IMR-90 (cell line): ENCODE results near the gene CPED1. TPM values are rescaled to one million over a fixed set of nuclear protein-coding genes. Genes with fewer than 3 reads are reported as not detected.

ENCODE experiments used
- ATAC-seq: fragments of 200-7000 bp; cut with Tn5 transposase; 2 replicates; pipeline ENCODE4 v1.9.1; 2020; ENCODE audit warnings: low read depth, mild to moderate bottlenecking, moderate library complexity
- BruUV-seq: library from RNA; stranded (reverse); fragments of 400-500 nt; replicated peaks from 2 replicates; lab custom pipeline; 2021; lab: Mats Ljungman, UMichigan
- CTCF ChIA-PET: fragments of 300-600 bp; formaldehyde crosslinking; extraction: SDS; loops from one replicate; lab custom pipeline; 2021; ENCODE audit warnings: antibody characterized with exemption; lab: Yijun Ruan, JAX
- POLR2A ChIA-PET: fragments of 300-600 bp; sonication (Branson Sonifier 250); formaldehyde crosslinking; loops from one replicate; lab custom pipeline; 2022; ENCODE audit warnings: antibody characterized with exemption; ENCODE audit not compliant: unreplicated experiment; lab: Charles Lee
- DNase-seq: peaks from one replicate; pipeline ENCODE4 v3.0.0; 2013
- H2AFZ ChIP-seq: replicated peaks from 2 replicates; pipeline ENCODE3; 2013; ENCODE audit warnings: low read length, mild to moderate bottlenecking; ENCODE audit not compliant: poor library complexity
- H2AK5ac ChIP-seq: 2 replicates; pipeline ENCODE4 v1.6.1; 2013; ENCODE audit warnings: low read depth, low read length, inconsistent platforms
- H2AK9ac ChIP-seq: replicated peaks from 2 replicates; pipeline ENCODE3; 2013; ENCODE audit warnings: mild to moderate bottlenecking, low read depth, low read length, moderate library complexity; ENCODE audit not compliant: poor library complexity
- H2BK120ac ChIP-seq: 2 replicates; pipeline ENCODE4 v1.6.1; 2013; ENCODE audit warnings: low read depth, low read length, inconsistent platforms
- H2BK15ac ChIP-seq: 3 replicates; pipeline ENCODE4 v1.6.1; 2013; ENCODE audit warnings: low read depth, low read length, inconsistent platforms
- H2BK20ac ChIP-seq: 2 replicates; pipeline ENCODE4 v1.6.1; 2013; ENCODE audit warnings: low read depth, mild to moderate bottlenecking, inconsistent platforms, low read length, moderate library complexity
- H2BK5ac ChIP-seq: 2 replicates; pipeline ENCODE4 v1.6.1; 2013; ENCODE audit warnings: mild to moderate bottlenecking, low read depth, low read length, inconsistent platforms; ENCODE audit not compliant: poor library complexity, severe bottlenecking
- H3K14ac ChIP-seq: replicated peaks from 2 replicates; pipeline ENCODE4 v1.6.1; 2013; ENCODE audit warnings: low read depth, low read length, inconsistent platforms
- H3K18ac ChIP-seq: 2 replicates; pipeline ENCODE4 v1.6.1; 2013; ENCODE audit warnings: low read depth, low read length, control low read depth
- H3K23ac ChIP-seq: 2 replicates; pipeline ENCODE4 v1.6.1; 2013; ENCODE audit warnings: low read depth, low read length, inconsistent platforms
- H3K27ac ChIP-seq: 2 replicates; pipeline ENCODE4 v1.5.1; 2013; ENCODE audit warnings: mild to moderate bottlenecking, control low read depth, low read length; ENCODE audit not compliant: insufficient read depth
- H3K27me3 ChIP-seq: 2 replicates; pipeline ENCODE4 v1.6.1; 2013; ENCODE audit warnings: low read length; ENCODE audit not compliant: control insufficient read depth, insufficient read depth
- H3K36me3 ChIP-seq: 2 replicates; pipeline ENCODE4 v1.6.1; 2013; ENCODE audit warnings: low read length, mixed read lengths; ENCODE audit not compliant: control insufficient read depth, insufficient read depth
- H3K4ac ChIP-seq: 2 replicates; pipeline ENCODE4 v1.6.1; 2013; ENCODE audit warnings: low read depth, low read length, inconsistent platforms
- H3K4me1 ChIP-seq: 2 replicates; pipeline ENCODE4 v1.6.1; 2013; ENCODE audit warnings: low read length, mixed read lengths; ENCODE audit not compliant: control insufficient read depth, insufficient read depth
- H3K4me2 ChIP-seq: 2 replicates; pipeline ENCODE4 v1.6.1; 2013; ENCODE audit warnings: low read depth, mild to moderate bottlenecking, control low read depth, low read length, moderate library complexity
- H3K4me3 ChIP-seq: 2 replicates; pipeline ENCODE4 v1.5.1; 2013; ENCODE audit warnings: low read depth, mild to moderate bottlenecking, control low read depth, low read length, moderate library complexity; ENCODE audit not compliant: insufficient read depth
- H3K56ac ChIP-seq: 2 replicates; pipeline ENCODE4 v1.6.1; 2013; ENCODE audit warnings: low read length, inconsistent platforms; ENCODE audit not compliant: insufficient read depth; ENCODE audit errors: extremely low read depth
- H3K79me1 ChIP-seq, 2 experiments: 2 replicates each; pipeline ENCODE4 v1.6.1; 2013; ENCODE audit warnings: low read length in 2 of 2, inconsistent platforms in 1 of 2, low read depth in 1 of 2
- H3K9ac ChIP-seq: 2 replicates; pipeline ENCODE4 v1.6.1; 2013; ENCODE audit warnings: low read depth, low read length, control low read depth
- H3K9me1 ChIP-seq: 2 replicates; pipeline ENCODE4 v1.6.1; 2013; ENCODE audit warnings: low read length, inconsistent platforms; ENCODE audit not compliant: insufficient read depth
- H3K9me3 ChIP-seq: 2 replicates; pipeline ENCODE4 v1.6.1; 2013; ENCODE audit warnings: low read length; ENCODE audit not compliant: control insufficient read depth, insufficient read depth
- H4K20me1 ChIP-seq: 2 replicates; pipeline ENCODE4 v1.6.1; 2013; ENCODE audit warnings: low read length, inconsistent platforms; ENCODE audit not compliant: insufficient read depth
- H4K5ac ChIP-seq: 2 replicates; pipeline ENCODE4 v1.6.1; 2013; ENCODE audit warnings: mild to moderate bottlenecking, low read depth, low read length, control low read depth
- H4K8ac ChIP-seq, 2 experiments: 2 replicates each; pipeline ENCODE4 v1.6.1; 2013; ENCODE audit warnings: low read depth in 2 of 2, low read length in 2 of 2, control low read depth in 1 of 2, inconsistent platforms in 1 of 2
- H4K91ac ChIP-seq: 2 replicates; pipeline ENCODE4 v1.6.1; 2013; ENCODE audit warnings: low read depth, low read length, inconsistent platforms; ENCODE audit not compliant: insufficient read depth
- BHLHE40 ChIP-seq: fragments of 150-350 bp; IDR thresholded peaks from 2 replicates; pipeline ENCODE4 v1.6.1; 2016; ENCODE audit warnings: mild to moderate bottlenecking, low read depth, low read length
- CHD1 ChIP-seq: IDR thresholded peaks from 2 replicates; pipeline ENCODE4 v1.6.1; 2012; ENCODE audit warnings: low read depth, low read length, improper control_type of control experiment
- CTCF ChIP-seq: conservative IDR thresholded peaks from 2 replicates; pipeline ENCODE4 v1.5.1; 2012; ENCODE audit warnings: mild to moderate bottlenecking, low read depth, low read length, improper control_type of control experiment
- ELK1 ChIP-seq: fragments of 150-350 bp; IDR thresholded peaks from 2 replicates; pipeline ENCODE4 v1.6.1; 2016; ENCODE audit warnings: low read depth, mild to moderate bottlenecking, low read length, moderate library complexity, borderline replicate concordance
- FOS ChIP-seq: fragments of 150-350 bp; IDR thresholded peaks from 2 replicates; pipeline ENCODE4 v1.6.1; 2016; ENCODE audit warnings: low read depth, low read length
- MAFK ChIP-seq: IDR thresholded peaks from 2 replicates; pipeline ENCODE4 v1.6.1; 2012; ENCODE audit warnings: low read depth, low read length, improper control_type of control experiment
- MAZ ChIP-seq: IDR thresholded peaks from 2 replicates; pipeline ENCODE4 v1.6.1; 2012; ENCODE audit warnings: low read depth, mild to moderate bottlenecking, low read length, improper control_type of control experiment, moderate library complexity, borderline replicate concordance
- MXI1 ChIP-seq: IDR thresholded peaks from 2 replicates; pipeline ENCODE4 v1.6.1; 2012; ENCODE audit warnings: low read depth, mild to moderate bottlenecking, low read length, moderate library complexity, borderline replicate concordance
- NFE2L2 ChIP-seq: fragments of 150-350 bp; IDR thresholded peaks from 2 replicates; pipeline ENCODE4 v1.6.1; 2016; ENCODE audit warnings: low read depth, mild to moderate bottlenecking, low read length
- POLR2A ChIP-seq: IDR thresholded peaks from 2 replicates; pipeline ENCODE4 v1.6.1; 2012; ENCODE audit warnings: mild to moderate bottlenecking, low read depth, low read length
- RAD21 ChIP-seq: IDR thresholded peaks from 2 replicates; pipeline ENCODE4 v1.6.1; 2012; ENCODE audit warnings: low read length, improper control_type of control experiment
- RCOR1 ChIP-seq: IDR thresholded peaks from 2 replicates; pipeline ENCODE4 v1.6.1; 2012; ENCODE audit warnings: mild to moderate bottlenecking, low read length, improper control_type of control experiment; ENCODE audit not compliant: insufficient replicate concordance
- RFX5 ChIP-seq: IDR thresholded peaks from 2 replicates; pipeline ENCODE4 v1.8.0; 2012; ENCODE audit warnings: low read depth, mild to moderate bottlenecking, low read length, moderate library complexity
- SMC3 ChIP-seq: fragments of 150-350 bp; IDR thresholded peaks from 2 replicates; pipeline ENCODE4 v1.6.1; 2016; ENCODE audit warnings: low read depth, mild to moderate bottlenecking, antibody characterized with exemption, low read length, moderate library complexity
- WGBS, 2 experiments: methylation state at CpG; one replicate each; pipeline versions ENCODE4 v1.1.5 to v1.1.7; 2013; ENCODE audit warnings: missing lambda C conversion rate in 2 of 2; ENCODE audit not compliant: insufficient read length in 1 of 2; ENCODE audit errors: extremely low coverage in 2 of 2; 5-methylcytosine and 5-hydroxymethylcytosine counted together
- dilution Hi-C: fragments of 300-500 bp; cut with HindIII; formaldehyde crosslinking; loops from one replicate; pipeline ENCODE4 v1.14.3; 2018; ENCODE audit warnings: low sequenced_read_pairs; ENCODE audit not compliant: unreplicated experiment
- in situ Hi-C: fragments of 300-500 bp; cut with MboI; formaldehyde crosslinking; loops from 3 replicates; pipeline ENCODE4 v1.14.3; 2019; ENCODE audit warnings: low sequenced_read_pairs, inconsistent platforms, mixed read lengths
- intact Hi-C: fragments of 100-400 bp; cut with micrococcal nuclease; formaldehyde crosslinking; loops from 2 replicates; pipeline ENCODE4 v1.10.0; 2022
- polyA plus RNA-seq, 3 experiments: library from polyadenylated mRNA; depleted of rRNA; stranded (reverse); fragments of >200 nt; gene quantifications; 2 replicates each; pipeline ENCODE4 v1.2.3, GENCODE V29; 2012; ENCODE audit warnings: low replicate concordance in 1 of 3
- total RNA-seq: library from RNA; depleted of rRNA; stranded (reverse); fragments of >200 nt; gene quantifications from 2 replicates; pipeline ENCODE4 v1.2.3, GENCODE V29; 2012
- TF ChIP-seq, protein P1 (sequence below): fragments of 150-350 bp; IDR thresholded peaks from 2 replicates; pipeline ENCODE4 v1.6.1; 2017; ENCODE audit warnings: mild to moderate bottlenecking, antibody characterized with exemption, low read length, low read depth

The CPED1 gene
- total and polyA plus RNA-seq, 2 of the 4 experiments (the other 2 are of a cell fraction) = 31.2 to 96.8 TPM

GRCh38 chr7:121211253-121211652 lies 222.7 kb downstream of the CPED1 start:
- Histone ChIP-seq H3K56ac (no peak overlapping the region), H3K27me3 (no peaks in the 10 kb centered on the region), H3K27ac (no peak overlapping the region), H3K9ac (no peak overlapping the region), H4K91ac (no peak overlapping the region), H2AK5ac (no peak overlapping the region), H2AFZ (no peak overlapping the region), H3K4me2 (no peak overlapping the region), H3K9me1 (0 out of 2 replicates have a peak, but pooled peaks cover 4% of the 10 kb centered on the region), H3K79me1 (peaks cover 3 to 22% of the 10 kb centered on the region in 2 experiments; a peak in 1 of 4 replicates), H3K23ac (no peak overlapping the region), H2BK5ac (no peak overlapping the region), H3K14ac (no peak overlapping the region), H3K9me3 (no peaks in the 10 kb centered on the region), H2BK20ac (no peak overlapping the region), H3K36me3 (no peaks in the 10 kb centered on the region), H2BK120ac (no peak overlapping the region), H3K4ac (no peak overlapping the region), H2BK15ac (no peak overlapping the region), H2AK9ac (no peak overlapping the region), H3K4me1 (peaks cover 17% of the 10 kb centered on the region), H3K4me3 (no peak overlapping the region), H3K18ac (no peak overlapping the region), H4K8ac (no peak overlapping the region), H4K5ac (no peak overlapping the region), H4K20me1 (no peaks in the 10 kb centered on the region)
- ATAC-seq = no peak
- ChIA-PET POLR2A (no interaction called here), CTCF (no interaction called here)
- no peak for DNase-seq
- WGBS, 2 experiments = 87% methylated on average over 3 of the region's 3 CpGs; no CpG with 5 or more reads in 1 of the 2 experiments
- TF ChIP-seq CTCF = no peak
- no peak for TF ChIP-seq MXI1
- TF ChIP-seq ELK1 = no peak
- TF ChIP-seq SMC3 = no peak
- no peak for TF ChIP-seq POLR2A
- no peak for TF ChIP-seq NFE2L2
- TF ChIP-seq, protein P1, sequence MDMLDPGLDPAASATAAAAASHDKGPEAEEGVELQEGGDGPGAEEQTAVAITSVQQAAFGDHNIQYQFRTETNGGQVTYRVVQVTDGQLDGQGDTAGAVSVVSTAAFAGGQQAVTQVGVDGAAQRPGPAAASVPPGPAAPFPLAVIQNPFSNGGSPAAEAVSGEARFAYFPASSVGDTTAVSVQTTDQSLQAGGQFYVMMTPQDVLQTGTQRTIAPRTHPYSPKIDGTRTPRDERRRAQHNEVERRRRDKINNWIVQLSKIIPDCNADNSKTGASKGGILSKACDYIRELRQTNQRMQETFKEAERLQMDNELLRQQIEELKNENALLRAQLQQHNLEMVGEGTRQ = no peak
- no peak for TF ChIP-seq FOS
- TF ChIP-seq RCOR1 = no peak
- no peak for TF ChIP-seq MAFK
- no peak for TF ChIP-seq RAD21
- TF ChIP-seq CHD1 = no peak
- TF ChIP-seq BHLHE40 = no peak
- TF ChIP-seq MAZ = no peak
- no peak for TF ChIP-seq RFX5
- dilution Hi-C loops (no loop called here), in situ Hi-C loops (no loop called here), intact Hi-C loops (no loop called here)
- no TSS peak for BruUV-seq
